Measurements from ENCODE around the gene USP47. TPM values are rescaled to one million over a fixed set of nuclear protein-coding genes. Genes with fewer than 3 reads are reported as not detected.

The USP47 gene
- total and polyA plus RNA-seq, 9 of the 15 experiments (the other 6 are each of a cell fraction or from before 2014, with no cell fraction given), result 13.1 to 63.6 (median 34.7) TPM

- TF ChIP-seq ZBTB1 (CRISPR knock-in tag; IDR thresholded peaks at IDR 0.05; ENCODE audit: borderline replicate concordance, low read depth) (no peak), POLR2B (IDR thresholded peaks at IDR 0.05; ENCODE audit: low read depth, partially characterized antibody) (no peak), ZNF398 (CRISPR knock-in tag; IDR thresholded peaks at IDR 0.05) (no peak)
Measured at GRCh38 chr11:11860103-11860979, 18.6 kb downstream of the USP47 start (continued).

DNA sequence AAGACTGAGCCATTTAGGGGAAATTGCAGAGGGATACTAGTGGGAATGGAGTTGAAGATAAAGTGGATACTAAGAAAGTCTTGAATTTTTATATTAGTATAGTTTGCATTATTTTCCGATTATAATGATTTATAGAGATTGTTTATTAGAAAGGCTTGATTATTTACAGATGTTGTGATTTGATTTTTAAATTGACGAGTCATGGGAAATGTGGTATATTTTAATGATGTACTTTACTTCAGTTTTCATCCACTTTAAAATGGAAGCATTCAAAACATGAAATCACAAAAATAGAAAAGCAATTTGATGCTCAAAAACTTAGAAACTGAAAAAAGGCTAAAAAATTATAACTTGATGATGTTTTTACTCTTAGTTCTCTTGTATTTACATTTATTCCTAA lies 21.2 kb downstream of the USP47 start:
- peaks cover 6% of the 10 kb centered on the region; the same call in 2 of the 3 replicates for H3K36me3 ChIP-seq (ENCODE audit: control insufficient read depth, insufficient read depth, low read length)
- no peak for DNase-seq (ENCODE audit: extremely low read depth in 1 of 4, low spot score in 3 of 4)
- H3K27ac ChIP-seq (ENCODE audit: extremely low read depth, low read depth, low read length), result no peak overlapping the region
- no TSS peak for BruUV-seq (replicated peaks)
- H3K79me2 ChIP-seq (ENCODE audit: control insufficient read depth, insufficient read depth, low read length), result peaks cover 97% of the 10 kb centered on the region
- CTCF ChIA-PET (ENCODE audit: low intra/inter-chr PET ratio), result no interaction called here
- no peak overlapping the region for H3K4me3 ChIP-seq
- in situ Hi-C loops (cut with MboI) (no loop called here), intact Hi-C loops (cut with micrococcal nuclease) (no loop called here)
- H3K4me2 ChIP-seq (ENCODE audit: insufficient read depth, low read length), result no peak overlapping the region
- POLR2A ChIA-PET, result interaction anchor here (3.7 kb wide), 1 partner anchor 19 kb away, joined by 20 read pairs; no protein-coding TSS in a partner anchor
- 90% methylated on average over 2 of the region's 2 CpGs for WGBS (ENCODE audit: insufficient coverage, low coverage, missing lambda C conversion rate)
- H3K27me3 ChIP-seq (ENCODE audit: control insufficient read depth in 2 of 2, insufficient read depth in 2 of 2, low read length in 2 of 2), result no peaks in the 10 kb centered on the region
- peaks cover 11% of the 10 kb centered on the region in 2 experiments; a peak in 3 of 5 replicates for H3K4me1 ChIP-seq (replicated peaks in 1 of 2; ENCODE audit: control insufficient read depth in 2 of 2, insufficient read depth in 2 of 2, low read length in 2 of 2)
- no peak overlapping the region for H2AFZ ChIP-seq (ENCODE audit: low read depth, low read length)
- no peak overlapping the region for H3K9ac ChIP-seq (ENCODE audit: insufficient read depth in 1 of 2, low read depth in 2 of 2, low read length in 2 of 2)
- TF ChIP-seq ZNF316 (IDR thresholded peaks at IDR 0.05) (peak; percentile 85), MAFG (tag; conservative IDR thresholded peaks at IDR 0.05) (peak; percentile 52), C11orf30 (IDR thresholded peaks at IDR 0.05; ENCODE audit: low read depth) (peak; percentile 66)
- TF ChIP-seq, protein P1, sequence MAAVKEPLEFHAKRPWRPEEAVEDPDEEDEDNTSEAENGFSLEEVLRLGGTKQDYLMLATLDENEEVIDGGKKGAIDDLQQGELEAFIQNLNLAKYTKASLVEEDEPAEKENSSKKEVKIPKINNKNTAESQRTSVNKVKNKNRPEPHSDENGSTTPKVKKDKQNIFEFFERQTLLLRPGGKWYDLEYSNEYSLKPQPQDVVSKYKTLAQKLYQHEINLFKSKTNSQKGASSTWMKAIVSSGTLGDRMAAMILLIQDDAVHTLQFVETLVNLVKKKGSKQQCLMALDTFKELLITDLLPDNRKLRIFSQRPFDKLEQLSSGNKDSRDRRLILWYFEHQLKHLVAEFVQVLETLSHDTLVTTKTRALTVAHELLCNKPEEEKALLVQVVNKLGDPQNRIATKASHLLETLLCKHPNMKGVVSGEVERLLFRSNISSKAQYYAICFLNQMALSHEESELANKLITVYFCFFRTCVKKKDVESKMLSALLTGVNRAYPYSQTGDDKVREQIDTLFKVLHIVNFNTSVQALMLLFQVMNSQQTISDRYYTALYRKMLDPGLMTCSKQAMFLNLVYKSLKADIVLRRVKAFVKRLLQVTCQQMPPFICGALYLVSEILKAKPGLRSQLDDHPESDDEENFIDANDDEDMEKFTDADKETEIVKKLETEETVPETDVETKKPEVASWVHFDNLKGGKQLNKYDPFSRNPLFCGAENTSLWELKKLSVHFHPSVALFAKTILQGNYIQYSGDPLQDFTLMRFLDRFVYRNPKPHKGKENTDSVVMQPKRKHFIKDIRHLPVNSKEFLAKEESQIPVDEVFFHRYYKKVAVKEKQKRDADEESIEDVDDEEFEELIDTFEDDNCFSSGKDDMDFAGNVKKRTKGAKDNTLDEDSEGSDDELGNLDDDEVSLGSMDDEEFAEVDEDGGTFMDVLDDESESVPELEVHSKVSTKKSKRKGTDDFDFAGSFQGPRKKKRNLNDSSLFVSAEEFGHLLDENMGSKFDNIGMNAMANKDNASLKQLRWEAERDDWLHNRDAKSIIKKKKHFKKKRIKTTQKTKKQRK (IDR thresholded peaks at IDR 0.05; ENCODE audit: borderline replicate concordance, low read depth, low read length), result no peak
- FAIRE-seq, result no peak
- no peaks in the 10 kb centered on the region for H3K9me3 ChIP-seq (replicated peaks; ENCODE audit: control insufficient read depth, insufficient read depth, low read depth, low read length)
- H3K9me1 ChIP-seq (ENCODE audit: control insufficient read depth, insufficient read depth, low read length), result no peaks in the 10 kb centered on the region
- no peak for ATAC-seq
- H4K20me1 ChIP-seq (replicated peaks; ENCODE audit: control insufficient read depth, insufficient read depth, low read length), result no peaks in the 10 kb centered on the region; the same call in 1 of the 2 replicates
